M059J (cell line): ENCODE results near the gene DDX23. TPM values are rescaled to one million over a fixed set of nuclear protein-coding genes. Genes with fewer than 3 reads are reported as not detected.
A peak's percentile ranks its signal among the peaks of the same experiment; 100 is the strongest.

Experiments used
- DNase-seq: peaks from one replicate; pipeline ENCODE4 v3.0.0-alpha.2; 2012; ENCODE audit warnings: low read depth
- total RNA-seq: library from RNA; depleted of rRNA; stranded (reverse); fragments of >200 nt; shearing (Covaris generic); gene quantifications from 2 replicates; pipeline ENCODE4 v1.2.3, GENCODE V29; 2014

Gene DDX23
- total RNA-seq, 1 experiment from 2014 or later, result 97.2 TPM

- no peak for DNase-seq
Measured at GRCh38 chr12:48823281-48823680, 28.7 kb downstream of the DDX23 start.

- DNase-seq, result no peak
Measured at GRCh38 chr12:48822711-48823110, 29.3 kb downstream of the DDX23 start.

- no peak for DNase-seq
Measured at GRCh38 chr12:48822139-48822538, 29.8 kb downstream of the DDX23 start.

- no peak for DNase-seq
Measured at GRCh38 chr12:48819986-48820725, 31.8 kb downstream of the DDX23 start.

GRCh38 chr12:48818831-48819590 lies 33.0 kb downstream of the DDX23 start:
- DNase-seq, result no peak

- peak; percentile 59 for DNase-seq
Measured at GRCh38 chr12:48817873-48818830, 33.8 kb downstream of the DDX23 start, which contains the start of gene CACNB3. Gene CACNB3 (plus strand): TSS chr12:48818496. CDS start chr12:48818930, 434 bp downstream.

- peak; percentile 40 for DNase-seq
Measured at GRCh38 chr12:48816143-48816854, 35.7 kb downstream of the DDX23 start.

GRCh38 chr12:48815126-48816110 lies 36.5 kb downstream of the DDX23 start:
- peak; percentile 82 for DNase-seq

- peak; percentile 72 for DNase-seq
Measured at GRCh38 chr12:48814262-48815125, 37.5 kb downstream of the DDX23 start.

- DNase-seq, result no peak
Measured at GRCh38 chr12:48813465-48814261, 38.3 kb downstream of the DDX23 start.

GRCh38 chr12:48812389-48812788 lies 39.6 kb downstream of the DDX23 start:
- no peak for DNase-seq

- no peak for DNase-seq
Measured at GRCh38 chr12:48811437-48812090, 40.4 kb downstream of the DDX23 start.

- DNase-seq, result peak; percentile 90
Measured at GRCh38 chr12:48810903-48811431, 41.0 kb downstream of the DDX23 start.

GRCh38 chr12:48807981-48808380 lies 44.0 kb downstream of the DDX23 start:
- DNase-seq, result no peak

GRCh38 chr12:48803675-48804074 lies 48.3 kb downstream of the DDX23 start:
- DNase-seq, result no peak

- no peak for DNase-seq
Measured at GRCh38 chr12:48800971-48801370, 51.0 kb downstream of the DDX23 start.

- no peak for DNase-seq
Measured at GRCh38 chr12:48800457-48800856, 51.5 kb downstream of the DDX23 start.
